ENCODE measurements around the gene PAPSS2. TPM values are rescaled to one million over a fixed set of nuclear protein-coding genes. Genes with fewer than 3 reads are reported as not detected.

The PAPSS2 gene
- total RNA-seq, 2 experiments from 2014 or later: 0.05 to 0.30 TPM

Other genes starting within 250 kb of the PAPSS2 start
- 1 to 10 TPM; 8.3 TPM for gene MINPP1, start 155.0 kb upstream of the PAPSS2 start, total RNA-seq
- gene ATAD1, start 158.3 kb downstream of the PAPSS2 start, total RNA-seq: 10 to 100 TPM; 34.2 to 46.8 TPM
- gene KLLN, start 203.7 kb downstream of the PAPSS2 start, total RNA-seq: under 1 TPM; 0.30 to 0.34 TPM
- 10 to 100 TPM; 38.1 to 42.1 TPM for gene PTEN, start 203.7 kb downstream of the PAPSS2 start, total RNA-seq